WTC11 (cell line): ENCODE results near the gene BCAS3. TPM values are rescaled to one million over a fixed set of nuclear protein-coding genes. Genes with fewer than 3 reads are reported as not detected.

Experiments used
- ATAC-seq: fragments of 200-7000 bp; cut with Tn5 transposase; 2 replicates; pipeline ENCODE4 v1.10.0; 2021; ENCODE audit warnings: mild to moderate bottlenecking, moderate library complexity
- CTCF ChIA-PET: fragments of 300-600 bp; sonication (Branson Sonifier 250); formaldehyde crosslinking; loops from one replicate; lab custom pipeline; 2021; ENCODE audit warnings: antibody characterized with exemption; lab: Charles Lee
- POLR2A ChIA-PET: fragments of 350-600 bp; sonication (Branson Sonifier 250); formaldehyde crosslinking; loops from one replicate; lab custom pipeline; 2021; ENCODE audit warnings: antibody characterized with exemption; lab: Charles Lee
- DNase-seq: peaks from one replicate; pipeline ENCODE4 v3.0.0; 2021; ENCODE audit warnings: low spot score
- H3K27ac Mint-ChIP-seq: 2 replicates; pipeline ENCODE4 v1.8.0; 2021; ENCODE audit warnings: mixed read lengths
- H3K27me3 Mint-ChIP-seq: 2 replicates; pipeline ENCODE4 v1.8.0; 2021; ENCODE audit warnings: low read depth, mild to moderate bottlenecking, moderate library complexity, mixed read lengths
- H3K36me3 Mint-ChIP-seq: 2 replicates; pipeline ENCODE4 v1.8.0; 2021; ENCODE audit warnings: mixed read lengths
- H3K4me1 Mint-ChIP-seq: 2 replicates; pipeline ENCODE4 v1.8.0; 2022; ENCODE audit warnings: mixed read lengths
- H3K4me3 Mint-ChIP-seq: 2 replicates; pipeline ENCODE4 v1.8.0; 2021; ENCODE audit warnings: mild to moderate bottlenecking, moderate library complexity, mixed read lengths
- H3K9me3 Mint-ChIP-seq: 2 replicates; pipeline ENCODE4 v1.8.0; 2021; ENCODE audit warnings: mixed read lengths
- CDX4 ChIP-seq: fragments of 250-450 bp; sonication (Bioruptor Pico); IDR thresholded peaks from 2 replicates; pipeline ENCODE4 v1.9.0; 2021; ENCODE audit warnings: moderate library complexity, mild to moderate bottlenecking, inconsistent platforms, borderline replicate concordance
- E2F5 ChIP-seq: sonication (generic); formaldehyde crosslinking; IDR thresholded peaks from 2 replicates; pipeline ENCODE4 v1.8.1; 2022; ENCODE audit warnings: mild to moderate bottlenecking, moderate library complexity, missing genetic modification reagents
- ELF4 ChIP-seq: sonication (generic); formaldehyde crosslinking; IDR thresholded peaks from 2 replicates; pipeline ENCODE4 v1.8.1; 2022; ENCODE audit warnings: low read depth, mild to moderate bottlenecking, moderate library complexity, missing genetic modification reagents
- GRHL2 ChIP-seq: fragments of 250-450 bp; sonication (Bioruptor Pico); IDR thresholded peaks from 2 replicates; pipeline ENCODE4 v1.8.0; 2022; ENCODE audit warnings: mild to moderate bottlenecking, moderate library complexity; ENCODE audit not compliant: insufficient replicate concordance, severe bottlenecking
- IRF1 ChIP-seq: sonication (generic); formaldehyde crosslinking; IDR thresholded peaks from 2 replicates; pipeline ENCODE4 v1.8.0; 2023; ENCODE audit warnings: missing genetic modification reagents
- MLX ChIP-seq: sonication (generic); formaldehyde crosslinking; IDR thresholded peaks from 2 replicates; pipeline ENCODE4 v1.8.1; 2023; ENCODE audit warnings: mild to moderate bottlenecking, missing genetic modification reagents, moderate library complexity
- MYBL2 ChIP-seq: sonication (generic); formaldehyde crosslinking; IDR thresholded peaks from 2 replicates; pipeline ENCODE4 v1.8.1; 2023; ENCODE audit warnings: mild to moderate bottlenecking, moderate library complexity, missing genetic modification reagents
- NR2C2 ChIP-seq: sonication (generic); formaldehyde crosslinking; IDR thresholded peaks from 2 replicates; pipeline ENCODE4 v1.8.0; 2022; ENCODE audit warnings: mild to moderate bottlenecking, missing genetic modification reagents
- NR3C1 ChIP-seq: sonication (generic); formaldehyde crosslinking; conservative IDR thresholded peaks from 2 replicates; pipeline ENCODE4 v1.8.1; 2023; ENCODE audit warnings: low read depth, mild to moderate bottlenecking, missing genetic modification reagents
- OVOL2 ChIP-seq: fragments of 250-450 bp; sonication (Bioruptor Pico); IDR thresholded peaks from 2 replicates; pipeline ENCODE4 v1.9.0; 2021; ENCODE audit warnings: mild to moderate bottlenecking, borderline replicate concordance
- RELA ChIP-seq: sonication (generic); formaldehyde crosslinking; IDR thresholded peaks from 2 replicates; pipeline ENCODE4 v1.8.1; 2022; ENCODE audit warnings: missing genetic modification reagents, mild to moderate bottlenecking, borderline replicate concordance
- SP1 ChIP-seq: sonication (generic); formaldehyde crosslinking; conservative IDR thresholded peaks from 2 replicates; pipeline ENCODE4 v1.8.1; 2022; ENCODE audit warnings: missing genetic modification reagents
- TEAD1 ChIP-seq: sonication (generic); formaldehyde crosslinking; IDR thresholded peaks from 2 replicates; pipeline ENCODE4 v1.8.0; 2022; ENCODE audit warnings: mild to moderate bottlenecking, missing genetic modification reagents
- USF1 ChIP-seq: sonication (generic); formaldehyde crosslinking; IDR thresholded peaks from 2 replicates; pipeline ENCODE4 v1.8.0; 2022; ENCODE audit warnings: mild to moderate bottlenecking, missing genetic modification reagents
- ZNF121 ChIP-seq: sonication (generic); formaldehyde crosslinking; IDR thresholded peaks from 2 replicates; pipeline ENCODE4 v1.8.0; 2023; ENCODE audit warnings: missing genetic modification reagents
- ZSCAN18 ChIP-seq: fragments of 250-450 bp; sonication (Bioruptor Pico); IDR thresholded peaks from 2 replicates; pipeline ENCODE4 v2.1.2; 2022; ENCODE audit warnings: mild to moderate bottlenecking, moderate library complexity
- total RNA-seq: library from RNA; stranded (reverse); gene quantifications from 3 replicates; pipeline ENCODE4 v1.2.3, GENCODE V29; 2021

Gene BCAS3
- total RNA-seq, 1 experiment from 2014 or later: 15.5 TPM

GRCh38 chr17:61333136-61333535, 655.5 kb downstream of the BCAS3 start:
- ChIA-PET POLR2A (no interaction called here), CTCF (interaction anchor here (1.6 kb wide), 1 partner anchor 16 kb away, joined by 4 read pairs; no protein-coding TSS in a partner anchor)
- ATAC-seq: no peak
- Mint-ChIP-seq H3K27ac (no peak overlapping the region), H3K4me3 (no peak overlapping the region), H3K27me3 (no peaks in the 10 kb centered on the region), H3K9me3 (no peaks in the 10 kb centered on the region), H3K4me1 (peaks cover 11% of the 10 kb centered on the region), H3K36me3 (no peaks in the 10 kb centered on the region)
- DNase-seq: no peak
- no peak for TF ChIP-seq TEAD1 (CRISPR knock-in tag)
- no peak for TF ChIP-seq SP1 (CRISPR knock-in tag)

GRCh38 chr17:61334673-61335072, 657.0 kb downstream of the BCAS3 start:
- POLR2A ChIA-PET: no interaction called here
- H3K27me3 Mint-ChIP-seq: no peaks in the 10 kb centered on the region
- TF ChIP-seq OVOL2 (no peak), NR3C1 (no peak), MYBL2 (CRISPR knock-in tag) (no peak), NR2C2 (CRISPR knock-in tag) (no peak), USF1 (no peak), MLX (no peak)
- H3K4me1 Mint-ChIP-seq: peaks cover 11% of the 10 kb centered on the region
- no peak overlapping the region for H3K4me3 Mint-ChIP-seq
- H3K36me3 Mint-ChIP-seq: no peaks in the 10 kb centered on the region
- no peaks in the 10 kb centered on the region for H3K9me3 Mint-ChIP-seq
- no peak overlapping the region for H3K27ac Mint-ChIP-seq
- CTCF ChIA-PET: interaction anchor here (0.6 to 1.6 kb wide), 3 partner anchors 15 to 142 kb away, joined by 3 to 4 read pairs (median 3); no protein-coding TSS in a partner anchor
- ATAC-seq (no peak), DNase-seq (no peak)

- Mint-ChIP-seq H3K9me3 (no peaks in the 10 kb centered on the region), H3K27ac (no peak overlapping the region), H3K27me3 (no peaks in the 10 kb centered on the region), H3K4me1 (peaks cover 11% of the 10 kb centered on the region), H3K36me3 (no peaks in the 10 kb centered on the region)
- no peak for ATAC-seq
- CTCF ChIA-PET: no interaction called here
- DNase-seq: no peak
- no peak for TF ChIP-seq ZSCAN18 (CRISPR knock-in tag)
- TF ChIP-seq RELA (CRISPR knock-in tag): no peak
- no peak for TF ChIP-seq CDX4 (CRISPR knock-in tag)
- TF ChIP-seq GRHL2 (CRISPR knock-in tag): no peak
- peak; percentile 56; the same call in 1 of the 2 replicates for TF ChIP-seq ZNF121 (CRISPR knock-in tag)
- no peak for TF ChIP-seq IRF1 (CRISPR knock-in tag)
- no peak for TF ChIP-seq ELF4
- TF ChIP-seq E2F5: no peak
- TF ChIP-seq, all 79 proteins: peak for 1
- POLR2A ChIA-PET: no interaction called here
- no peak overlapping the region for H3K4me3 Mint-ChIP-seq
Observed at GRCh38 chr17:61335105-61335844, 657.6 kb downstream of the BCAS3 start.
